WTC11 (cell line): ENCODE data around the gene CZIB. TPM values are rescaled to one million over a fixed set of nuclear protein-coding genes. Genes with fewer than 3 reads are reported as not detected.

Source experiments
- ATAC-seq: fragments of 200-7000 bp; cut with Tn5 transposase; 2 replicates; pipeline ENCODE4 v1.10.0; 2021; ENCODE audit warnings: mild to moderate bottlenecking, moderate library complexity
- CTCF ChIA-PET: fragments of 300-600 bp; sonication (Branson Sonifier 250); formaldehyde crosslinking; loops from one replicate; lab custom pipeline; 2021; ENCODE audit warnings: antibody characterized with exemption; lab: Charles Lee
- POLR2A ChIA-PET: fragments of 350-600 bp; sonication (Branson Sonifier 250); formaldehyde crosslinking; loops from one replicate; lab custom pipeline; 2021; ENCODE audit warnings: antibody characterized with exemption; lab: Charles Lee
- DNase-seq: peaks from one replicate; pipeline ENCODE4 v3.0.0; 2021; ENCODE audit warnings: low spot score
- H3K27ac Mint-ChIP-seq: 2 replicates; pipeline ENCODE4 v1.8.0; 2021; ENCODE audit warnings: mixed read lengths
- H3K27me3 Mint-ChIP-seq: 2 replicates; pipeline ENCODE4 v1.8.0; 2021; ENCODE audit warnings: low read depth, mild to moderate bottlenecking, moderate library complexity, mixed read lengths
- H3K36me3 Mint-ChIP-seq: 2 replicates; pipeline ENCODE4 v1.8.0; 2021; ENCODE audit warnings: mixed read lengths
- H3K4me1 Mint-ChIP-seq: 2 replicates; pipeline ENCODE4 v1.8.0; 2022; ENCODE audit warnings: mixed read lengths
- H3K4me3 Mint-ChIP-seq: 2 replicates; pipeline ENCODE4 v1.8.0; 2021; ENCODE audit warnings: mild to moderate bottlenecking, moderate library complexity, mixed read lengths
- H3K9me3 Mint-ChIP-seq: 2 replicates; pipeline ENCODE4 v1.8.0; 2021; ENCODE audit warnings: mixed read lengths
- ATF1 ChIP-seq: sonication (generic); formaldehyde crosslinking; IDR thresholded peaks from 2 replicates; pipeline ENCODE4 v1.8.1; 2023; ENCODE audit warnings: mild to moderate bottlenecking, moderate library complexity, missing genetic modification reagents
- ELF4 ChIP-seq: sonication (generic); formaldehyde crosslinking; IDR thresholded peaks from 2 replicates; pipeline ENCODE4 v1.8.1; 2022; ENCODE audit warnings: low read depth, mild to moderate bottlenecking, moderate library complexity, missing genetic modification reagents
- ETV6 ChIP-seq: sonication (generic); formaldehyde crosslinking; IDR thresholded peaks from 2 replicates; pipeline ENCODE4 v1.8.1; 2022; ENCODE audit warnings: mild to moderate bottlenecking, missing genetic modification reagents
- FOXP1 ChIP-seq: sonication (generic); formaldehyde crosslinking; IDR thresholded peaks from 2 replicates; pipeline ENCODE4 v1.8.0; 2022; ENCODE audit warnings: missing genetic modification reagents, mild to moderate bottlenecking, moderate library complexity, borderline replicate concordance
- HMGA2 ChIP-seq: fragments of 250-450 bp; sonication (Bioruptor Pico); IDR thresholded peaks from 2 replicates; pipeline ENCODE4 v1.4.0; 2021; ENCODE audit warnings: mild to moderate bottlenecking, moderate library complexity
- KAT7 ChIP-seq: sonication (generic); formaldehyde crosslinking; IDR thresholded peaks from 2 replicates; pipeline ENCODE4 v1.8.1; 2023; ENCODE audit warnings: missing genetic modification reagents, mild to moderate bottlenecking, borderline replicate concordance
- MXD4 ChIP-seq: fragments of 250-450 bp; sonication (Bioruptor Pico); IDR thresholded peaks from 2 replicates; pipeline ENCODE4 v1.8.0; 2021; ENCODE audit warnings: mild to moderate bottlenecking, moderate library complexity, borderline replicate concordance
- NFE2L1 ChIP-seq: sonication (generic); formaldehyde crosslinking; IDR thresholded peaks from 2 replicates; pipeline ENCODE4 v1.8.1; 2023; ENCODE audit warnings: missing genetic modification reagents
- NR1H2 ChIP-seq: sonication (generic); formaldehyde crosslinking; IDR thresholded peaks from 2 replicates; pipeline ENCODE4 v1.9.0; 2021; ENCODE audit warnings: mild to moderate bottlenecking, moderate library complexity, missing genetic modification reagents
- NR2C2 ChIP-seq: sonication (generic); formaldehyde crosslinking; IDR thresholded peaks from 2 replicates; pipeline ENCODE4 v1.8.0; 2022; ENCODE audit warnings: mild to moderate bottlenecking, missing genetic modification reagents
- SMAD3 ChIP-seq: sonication (generic); formaldehyde crosslinking; IDR thresholded peaks from 2 replicates; pipeline ENCODE4 v1.8.0; 2022; ENCODE audit warnings: missing genetic modification reagents, mild to moderate bottlenecking, borderline replicate concordance
- SP1 ChIP-seq: sonication (generic); formaldehyde crosslinking; conservative IDR thresholded peaks from 2 replicates; pipeline ENCODE4 v1.8.1; 2022; ENCODE audit warnings: missing genetic modification reagents
- ZNF232 ChIP-seq: sonication (generic); formaldehyde crosslinking; IDR thresholded peaks from 2 replicates; pipeline ENCODE4 v1.8.0; 2022; ENCODE audit warnings: mild to moderate bottlenecking, missing genetic modification reagents
- ZNF317 ChIP-seq: sonication (generic); formaldehyde crosslinking; IDR thresholded peaks from 2 replicates; pipeline ENCODE4 v1.8.1; 2023; ENCODE audit warnings: low read depth, mild to moderate bottlenecking, moderate library complexity, missing genetic modification reagents, borderline replicate concordance
- total RNA-seq: library from RNA; stranded (reverse); gene quantifications from 3 replicates; pipeline ENCODE4 v1.2.3, GENCODE V29; 2021
- TF ChIP-seq, protein P1 (sequence below): fragments of 250-450 bp; sonication (Bioruptor Pico); conservative IDR thresholded peaks from 2 replicates; pipeline ENCODE4 v1.9.0; 2021; ENCODE audit warnings: mild to moderate bottlenecking
- TF ChIP-seq, protein P2 (sequence below): fragments of 250-450 bp; sonication (Bioruptor Pico); IDR thresholded peaks from 2 replicates; pipeline ENCODE4 v1.8.0; 2021; ENCODE audit warnings: mild to moderate bottlenecking
- TF ChIP-seq, protein P3 (sequence below): fragments of 250-450 bp; sonication (Bioruptor Pico); IDR thresholded peaks from 2 replicates; pipeline ENCODE4 v1.9.0; 2021; ENCODE audit warnings: mild to moderate bottlenecking, borderline replicate concordance
- TF ChIP-seq, protein P4 (sequence below): sonication (generic); formaldehyde crosslinking; IDR thresholded peaks from 2 replicates; pipeline ENCODE4 v1.8.0; 2022; ENCODE audit warnings: mild to moderate bottlenecking, missing genetic modification reagents
- TF ChIP-seq, protein P5 (sequence below): sonication (generic); formaldehyde crosslinking; IDR thresholded peaks from 2 replicates; pipeline ENCODE4 v1.8.0; 2022; ENCODE audit warnings: mild to moderate bottlenecking, missing genetic modification reagents
- TF ChIP-seq, protein P6 (sequence below): sonication (generic); formaldehyde crosslinking; IDR thresholded peaks from 2 replicates; pipeline ENCODE4 v1.8.1; 2022; ENCODE audit warnings: low read depth, mild to moderate bottlenecking, moderate library complexity, missing genetic modification reagents, borderline replicate concordance

The CZIB gene
- total RNA-seq, 1 experiment from 2014 or later, result 41.6 TPM

DNA sequence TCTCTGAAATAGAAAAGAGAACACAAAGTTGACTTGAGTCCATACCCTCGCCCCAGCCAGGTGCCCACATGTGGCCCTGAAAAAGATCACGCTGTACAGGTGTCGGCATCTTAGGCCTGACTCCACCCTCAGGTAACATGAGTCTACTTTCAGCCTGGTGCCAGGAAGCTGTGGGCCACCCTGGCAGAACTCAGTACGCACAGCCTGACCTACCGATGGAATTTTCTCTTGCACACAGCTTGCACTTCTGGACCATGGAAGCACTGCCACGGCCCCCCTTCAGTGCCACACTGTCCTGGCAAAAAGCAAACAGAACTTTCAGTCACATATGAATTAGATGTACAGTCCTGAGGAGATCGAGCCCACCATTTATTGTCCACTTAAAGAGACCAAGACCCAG lies 2.2 kb downstream of the CZIB start (continued):
- TF ChIP-seq, protein P1, sequence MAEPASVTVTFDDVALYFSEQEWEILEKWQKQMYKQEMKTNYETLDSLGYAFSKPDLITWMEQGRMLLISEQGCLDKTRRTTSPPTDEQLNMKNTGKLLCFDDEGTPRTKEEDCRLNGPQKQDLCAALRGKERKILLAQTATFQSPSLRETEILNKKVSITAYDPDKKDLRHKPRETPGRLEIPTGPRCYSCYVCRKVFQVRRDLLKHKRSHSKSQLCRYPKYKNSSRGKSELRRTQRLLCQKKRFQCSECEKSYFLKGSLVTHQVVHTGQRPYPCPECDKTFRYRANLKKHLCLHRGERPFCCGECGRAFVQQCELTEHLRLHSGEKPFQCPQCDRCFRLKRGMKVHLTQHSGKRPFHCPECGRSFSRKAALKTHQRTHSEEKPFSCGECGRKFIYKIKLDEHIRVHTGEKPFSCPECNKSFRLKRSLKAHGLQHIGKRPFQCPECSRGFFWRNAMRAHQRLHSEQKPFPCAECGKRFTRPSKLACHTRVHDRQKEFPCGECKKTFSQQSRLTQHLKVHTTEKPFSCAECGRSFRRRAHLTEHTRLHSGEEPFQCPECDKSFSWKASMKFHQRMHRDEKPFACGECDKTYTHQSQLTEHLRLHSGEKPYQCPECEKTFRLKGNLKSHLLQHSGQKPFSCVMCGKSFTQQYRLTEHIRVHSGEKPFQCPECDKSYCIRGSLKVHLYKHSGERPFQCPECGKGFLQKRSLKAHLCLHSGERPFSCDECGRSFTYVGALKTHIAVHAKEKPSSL, result no peak
- TF ChIP-seq, protein P2, sequence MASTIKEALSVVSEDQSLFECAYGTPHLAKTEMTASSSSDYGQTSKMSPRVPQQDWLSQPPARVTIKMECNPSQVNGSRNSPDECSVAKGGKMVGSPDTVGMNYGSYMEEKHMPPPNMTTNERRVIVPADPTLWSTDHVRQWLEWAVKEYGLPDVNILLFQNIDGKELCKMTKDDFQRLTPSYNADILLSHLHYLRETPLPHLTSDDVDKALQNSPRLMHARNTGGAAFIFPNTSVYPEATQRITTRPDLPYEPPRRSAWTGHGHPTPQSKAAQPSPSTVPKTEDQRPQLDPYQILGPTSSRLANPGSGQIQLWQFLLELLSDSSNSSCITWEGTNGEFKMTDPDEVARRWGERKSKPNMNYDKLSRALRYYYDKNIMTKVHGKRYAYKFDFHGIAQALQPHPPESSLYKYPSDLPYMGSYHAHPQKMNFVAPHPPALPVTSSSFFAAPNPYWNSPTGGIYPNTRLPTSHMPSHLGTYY, result no peak
- TF ChIP-seq NR2C2 (CRISPR knock-in tag) (no peak), SMAD3 (no peak), HMGA2 (CRISPR knock-in tag) (no peak), NFE2L1 (CRISPR knock-in tag) (no peak), ELF4 (CRISPR knock-in tag) (no peak)
- TF ChIP-seq, protein P3, sequence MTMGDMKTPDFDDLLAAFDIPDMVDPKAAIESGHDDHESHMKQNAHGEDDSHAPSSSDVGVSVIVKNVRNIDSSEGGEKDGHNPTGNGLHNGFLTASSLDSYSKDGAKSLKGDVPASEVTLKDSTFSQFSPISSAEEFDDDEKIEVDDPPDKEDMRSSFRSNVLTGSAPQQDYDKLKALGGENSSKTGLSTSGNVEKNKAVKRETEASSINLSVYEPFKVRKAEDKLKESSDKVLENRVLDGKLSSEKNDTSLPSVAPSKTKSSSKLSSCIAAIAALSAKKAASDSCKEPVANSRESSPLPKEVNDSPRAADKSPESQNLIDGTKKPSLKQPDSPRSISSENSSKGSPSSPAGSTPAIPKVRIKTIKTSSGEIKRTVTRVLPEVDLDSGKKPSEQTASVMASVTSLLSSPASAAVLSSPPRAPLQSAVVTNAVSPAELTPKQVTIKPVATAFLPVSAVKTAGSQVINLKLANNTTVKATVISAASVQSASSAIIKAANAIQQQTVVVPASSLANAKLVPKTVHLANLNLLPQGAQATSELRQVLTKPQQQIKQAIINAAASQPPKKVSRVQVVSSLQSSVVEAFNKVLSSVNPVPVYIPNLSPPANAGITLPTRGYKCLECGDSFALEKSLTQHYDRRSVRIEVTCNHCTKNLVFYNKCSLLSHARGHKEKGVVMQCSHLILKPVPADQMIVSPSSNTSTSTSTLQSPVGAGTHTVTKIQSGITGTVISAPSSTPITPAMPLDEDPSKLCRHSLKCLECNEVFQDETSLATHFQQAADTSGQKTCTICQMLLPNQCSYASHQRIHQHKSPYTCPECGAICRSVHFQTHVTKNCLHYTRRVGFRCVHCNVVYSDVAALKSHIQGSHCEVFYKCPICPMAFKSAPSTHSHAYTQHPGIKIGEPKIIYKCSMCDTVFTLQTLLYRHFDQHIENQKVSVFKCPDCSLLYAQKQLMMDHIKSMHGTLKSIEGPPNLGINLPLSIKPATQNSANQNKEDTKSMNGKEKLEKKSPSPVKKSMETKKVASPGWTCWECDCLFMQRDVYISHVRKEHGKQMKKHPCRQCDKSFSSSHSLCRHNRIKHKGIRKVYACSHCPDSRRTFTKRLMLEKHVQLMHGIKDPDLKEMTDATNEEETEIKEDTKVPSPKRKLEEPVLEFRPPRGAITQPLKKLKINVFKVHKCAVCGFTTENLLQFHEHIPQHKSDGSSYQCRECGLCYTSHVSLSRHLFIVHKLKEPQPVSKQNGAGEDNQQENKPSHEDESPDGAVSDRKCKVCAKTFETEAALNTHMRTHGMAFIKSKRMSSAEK, result no peak

DNA sequence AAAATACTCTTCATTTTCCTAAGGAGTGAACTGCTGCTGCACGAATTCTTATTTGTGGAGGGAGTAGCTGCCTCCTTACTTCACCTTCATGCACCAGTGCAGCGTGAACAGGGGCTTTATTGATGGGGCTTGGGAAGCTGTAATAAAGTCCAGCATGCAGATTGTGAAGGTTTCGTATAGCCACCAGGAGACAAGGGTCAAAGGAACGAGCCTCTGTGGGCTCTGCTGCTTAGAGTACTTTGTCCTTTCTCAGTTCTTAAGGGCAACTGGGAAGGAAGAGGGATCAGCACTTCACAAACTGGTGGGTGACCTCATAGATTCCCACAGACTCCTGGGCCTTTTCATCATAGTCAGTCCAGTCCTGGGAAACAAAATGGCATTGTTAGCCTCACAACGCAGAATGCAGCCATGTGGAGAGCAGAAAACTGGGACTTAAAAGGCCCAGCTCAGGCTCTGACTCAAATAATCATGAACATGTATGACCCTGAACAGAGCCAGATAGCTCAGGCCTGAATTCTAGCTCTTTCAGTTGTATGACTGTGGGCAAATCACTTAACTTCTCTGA lies 6.0 kb downstream of the CZIB start:
- H3K36me3 Mint-ChIP-seq, result peaks cover 31% of the 10 kb centered on the region
- CTCF ChIA-PET, result no interaction called here
- no peaks in the 10 kb centered on the region for H3K9me3 Mint-ChIP-seq
- TF ChIP-seq, protein P4, sequence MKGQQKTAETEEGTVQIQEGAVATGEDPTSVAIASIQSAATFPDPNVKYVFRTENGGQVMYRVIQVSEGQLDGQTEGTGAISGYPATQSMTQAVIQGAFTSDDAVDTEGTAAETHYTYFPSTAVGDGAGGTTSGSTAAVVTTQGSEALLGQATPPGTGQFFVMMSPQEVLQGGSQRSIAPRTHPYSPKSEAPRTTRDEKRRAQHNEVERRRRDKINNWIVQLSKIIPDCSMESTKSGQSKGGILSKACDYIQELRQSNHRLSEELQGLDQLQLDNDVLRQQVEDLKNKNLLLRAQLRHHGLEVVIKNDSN, result no peak
- no peak for TF ChIP-seq NR1H2 (CRISPR knock-in tag)
- TF ChIP-seq, protein P5, sequence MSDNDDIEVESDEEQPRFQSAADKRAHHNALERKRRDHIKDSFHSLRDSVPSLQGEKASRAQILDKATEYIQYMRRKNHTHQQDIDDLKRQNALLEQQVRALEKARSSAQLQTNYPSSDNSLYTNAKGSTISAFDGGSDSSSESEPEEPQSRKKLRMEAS (CRISPR knock-in tag), result no peak
- no peak for TF ChIP-seq FOXP1 (CRISPR knock-in tag)
- TF ChIP-seq, protein P3, result no peak
- TF ChIP-seq KAT7 (CRISPR knock-in tag), result no peak
- TF ChIP-seq MXD4 (CRISPR knock-in tag), result no peak
- TF ChIP-seq, protein P6, sequence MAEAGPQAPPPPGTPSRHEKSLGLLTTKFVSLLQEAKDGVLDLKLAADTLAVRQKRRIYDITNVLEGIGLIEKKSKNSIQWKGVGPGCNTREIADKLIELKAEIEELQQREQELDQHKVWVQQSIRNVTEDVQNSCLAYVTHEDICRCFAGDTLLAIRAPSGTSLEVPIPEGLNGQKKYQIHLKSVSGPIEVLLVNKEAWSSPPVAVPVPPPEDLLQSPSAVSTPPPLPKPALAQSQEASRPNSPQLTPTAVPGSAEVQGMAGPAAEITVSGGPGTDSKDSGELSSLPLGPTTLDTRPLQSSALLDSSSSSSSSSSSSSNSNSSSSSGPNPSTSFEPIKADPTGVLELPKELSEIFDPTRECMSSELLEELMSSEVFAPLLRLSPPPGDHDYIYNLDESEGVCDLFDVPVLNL (CRISPR knock-in tag), result no peak
- TF ChIP-seq SP1 (CRISPR knock-in tag), result no peak
- no peak for TF ChIP-seq ZNF232 (CRISPR knock-in tag)
- TF ChIP-seq ATF1, result no peak
- no peak for TF ChIP-seq ZNF317 (CRISPR knock-in tag)
- TF ChIP-seq ETV6, result no peak
- POLR2A ChIA-PET, result no interaction called here
- H3K4me3 Mint-ChIP-seq, result no peak overlapping the region
- ATAC-seq (no peak), DNase-seq (no peak)
- H3K4me1 Mint-ChIP-seq, result peaks cover 3% of the 10 kb centered on the region
- H3K27ac Mint-ChIP-seq, result no peak overlapping the region
- no peaks in the 10 kb centered on the region for H3K27me3 Mint-ChIP-seq
